Esophagus muscularis mucosa (tissue), 4 donors: ENCODE results near the gene PHACTR3. TPM values are rescaled to one million over a fixed set of nuclear protein-coding genes. Genes with fewer than 3 reads are reported as not detected.

Experiments used
- DNase-seq: peaks from one replicate; pipeline ENCODE4 v3.0.0-alpha.2; 2017; ENCODE audit errors: extremely low spot score
- H3K27ac ChIP-seq, 4 donors: fragments of 200-600 bp; sonication (generic); replicated peaks in 1 of 4; 1 replicate in 3 of 4; 2 replicates in 1 of 4; pipeline ENCODE4 v1.5.1; 2016 to 2019; ENCODE audit warnings: mild to moderate bottlenecking in 1 of 4
- H3K27me3 ChIP-seq, 4 donors: fragments of 200-600 bp; sonication (generic); one replicate each; pipeline versions ENCODE4 v1.5.1 to v1.6.0; 2016 to 2019
- H3K36me3 ChIP-seq, 4 donors: fragments of 200-600 bp; sonication (generic); one replicate each; pipeline ENCODE4 v1.5.1; 2016 to 2019
- H3K4me1 ChIP-seq, 4 donors: fragments of 200-600 bp; sonication (generic); one replicate each; pipeline ENCODE4 v1.5.1; 2016 to 2019
- H3K4me3 ChIP-seq, 4 donors: fragments of 200-600 bp; sonication (generic); 1 replicate in 2 of 4; 2 replicates in 2 of 4; pipeline ENCODE4 v1.5.1; 2016 to 2019; ENCODE audit warnings: mild to moderate bottlenecking in 4 of 4, moderate library complexity in 1 of 4
- H3K9me3 ChIP-seq, 4 donors: fragments of 200-600 bp; sonication (generic); 1 replicate in 3 of 4; 2 replicates in 1 of 4; pipeline ENCODE4 v1.5.1; 2016 to 2019
- EP300 ChIP-seq: sonication (generic); formaldehyde crosslinking; IDR thresholded peaks from one replicate; pipeline ENCODE4 v1.6.1; 2017; ENCODE audit warnings: antibody characterized with exemption
- POLR2A ChIP-seq: fragments of 450-650 bp; IDR thresholded peaks from one replicate; pipeline ENCODE4 v1.6.1; 2017; ENCODE audit warnings: antibody characterized with exemption, moderate library complexity, mild to moderate bottlenecking, low read depth
- POLR2AphosphoS5 ChIP-seq, 2 donors: sonication (generic); formaldehyde crosslinking; IDR thresholded peaks; one replicate each; pipeline ENCODE4 v1.6.1; 2017; ENCODE audit warnings: antibody characterized with exemption in 2 of 2
- WGBS: methylation state at CpG from one replicate; pipeline ENCODE4 v1.1.5; 2018; 5-methylcytosine and 5-hydroxymethylcytosine counted together
- intact Hi-C: fragments of 100-400 bp; cut with DNase I; formaldehyde crosslinking; loops from one replicate; pipeline ENCODE4 v1.15.1; 2023
- total RNA-seq, 4 donors: library from RNA; depleted of rRNA; stranded (reverse); fragments of >200 nt; gene quantifications; one replicate each; pipeline versions ENCODE4 v1.1.0 to v1.2.1, GENCODE V29; 2016
- TF ChIP-seq, protein P1 (sequence below), 3 experiments: fragments of 200-600 bp in 2 of 3; fragments of 450-650 bp in 1 of 3; sonication (generic) in 2 of 3; IDR thresholded peaks; one replicate each; pipeline ENCODE4 v1.5.1; 2017 to 2019; ENCODE audit warnings: antibody characterized with exemption in 3 of 3, mild to moderate bottlenecking in 2 of 3, moderate library complexity in 1 of 3

Gene PHACTR3
- total RNA-seq, 4 donors from 2014 or later, result 0.17 to 0.86 (median 0.56) TPM

- 88% methylated on average over 15 of the region's 23 CpGs for WGBS
- H3K27ac ChIP-seq, result no peak overlapping the region
- intact Hi-C loops, result no loop called here
- peaks cover 0 to 15% (median 0%) of the 10 kb centered on the region in 4 donors for H3K27me3 ChIP-seq
- TF ChIP-seq, protein P1, sequence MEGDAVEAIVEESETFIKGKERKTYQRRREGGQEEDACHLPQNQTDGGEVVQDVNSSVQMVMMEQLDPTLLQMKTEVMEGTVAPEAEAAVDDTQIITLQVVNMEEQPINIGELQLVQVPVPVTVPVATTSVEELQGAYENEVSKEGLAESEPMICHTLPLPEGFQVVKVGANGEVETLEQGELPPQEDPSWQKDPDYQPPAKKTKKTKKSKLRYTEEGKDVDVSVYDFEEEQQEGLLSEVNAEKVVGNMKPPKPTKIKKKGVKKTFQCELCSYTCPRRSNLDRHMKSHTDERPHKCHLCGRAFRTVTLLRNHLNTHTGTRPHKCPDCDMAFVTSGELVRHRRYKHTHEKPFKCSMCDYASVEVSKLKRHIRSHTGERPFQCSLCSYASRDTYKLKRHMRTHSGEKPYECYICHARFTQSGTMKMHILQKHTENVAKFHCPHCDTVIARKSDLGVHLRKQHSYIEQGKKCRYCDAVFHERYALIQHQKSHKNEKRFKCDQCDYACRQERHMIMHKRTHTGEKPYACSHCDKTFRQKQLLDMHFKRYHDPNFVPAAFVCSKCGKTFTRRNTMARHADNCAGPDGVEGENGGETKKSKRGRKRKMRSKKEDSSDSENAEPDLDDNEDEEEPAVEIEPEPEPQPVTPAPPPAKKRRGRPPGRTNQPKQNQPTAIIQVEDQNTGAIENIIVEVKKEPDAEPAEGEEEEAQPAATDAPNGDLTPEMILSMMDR (IDR thresholded peaks at IDR 0.05), result no peak
- no peak for TF ChIP-seq EP300
- no peak for TF ChIP-seq POLR2AphosphoS5 (IDR thresholded peaks at IDR 0.05)
- TF ChIP-seq POLR2A, result no peak
- no peak overlapping the region for H3K4me3 ChIP-seq
- no peaks in the 10 kb centered on the region for H3K36me3 ChIP-seq
- no peaks in the 10 kb centered on the region for H3K9me3 ChIP-seq
- H3K4me1 ChIP-seq, result peaks cover 0 to 9% (median 7%) of the 10 kb centered on the region in 4 donors
- peak; percentile 87 for DNase-seq
These were observed 170.8 kb downstream of the PHACTR3 start for GRCh38 chr20:59774921-59775686.

DNA sequence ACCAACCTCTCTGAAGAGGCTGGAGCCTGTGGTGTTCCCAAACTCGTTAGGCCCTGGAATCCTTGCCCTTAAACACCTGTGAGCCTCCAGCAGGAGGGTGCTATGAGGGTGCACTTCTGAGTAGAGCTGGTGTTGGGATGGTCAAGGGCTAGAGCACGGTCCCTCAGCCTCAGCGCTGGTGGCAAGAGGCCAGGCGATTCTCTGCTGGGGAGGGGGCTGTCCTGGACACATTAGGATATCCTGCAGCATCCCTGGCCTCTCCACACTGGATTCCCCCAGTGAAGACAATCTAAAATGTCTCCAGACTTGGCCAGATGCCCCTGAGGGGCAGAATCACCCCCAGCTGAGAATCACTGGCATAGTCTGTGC is 171.3 kb downstream of the PHACTR3 start:
- H3K4me3 ChIP-seq, result no peak overlapping the region
- intact Hi-C loops, result no loop called here
- H3K27ac ChIP-seq, result no peak overlapping the region
- no CpG with 5 or more reads among the region's 4 CpGs for WGBS
- no peak for DNase-seq
- no peaks in the 10 kb centered on the region for H3K36me3 ChIP-seq
- TF ChIP-seq POLR2A (no peak), EP300 (no peak), POLR2AphosphoS5 (IDR thresholded peaks at IDR 0.05) (no peak)
- TF ChIP-seq, protein P1 (IDR thresholded peaks at IDR 0.05), result no peak
- H3K27me3 ChIP-seq, result peaks cover 0 to 15% (median 0%) of the 10 kb centered on the region in 4 donors
- H3K9me3 ChIP-seq, result no peaks in the 10 kb centered on the region
- peaks cover 0 to 9% (median 7%) of the 10 kb centered on the region in 4 donors for H3K4me1 ChIP-seq

DNA sequence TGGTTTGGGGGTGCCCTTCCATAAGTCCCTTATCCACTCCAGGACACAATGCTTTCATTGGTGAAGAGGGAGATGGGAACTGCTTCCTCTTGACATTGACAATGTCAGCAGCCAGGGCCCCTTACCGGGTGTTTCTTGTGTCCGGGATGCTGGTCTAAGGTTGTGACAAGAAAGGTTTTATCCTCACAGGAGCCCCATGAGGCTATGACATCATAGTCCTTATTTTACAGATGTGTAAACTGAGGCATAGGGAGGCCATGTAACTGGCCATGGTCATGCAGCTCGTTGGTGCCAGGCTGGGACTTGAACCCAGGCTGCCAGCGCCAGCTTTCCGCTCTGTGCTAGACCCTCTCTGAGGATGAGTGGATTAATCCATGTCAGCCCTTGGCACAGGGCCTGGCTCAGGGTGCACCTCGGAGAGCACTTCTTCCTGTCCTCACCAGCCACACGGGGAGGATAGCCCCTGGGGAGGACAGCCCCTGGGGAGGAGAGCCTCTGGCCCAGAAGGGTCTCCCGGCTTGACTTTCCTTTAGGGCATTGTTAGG is 171.8 kb downstream of the PHACTR3 start:
- peak; percentile 80 for DNase-seq
- no peaks in the 10 kb centered on the region for H3K36me3 ChIP-seq
- TF ChIP-seq EP300 (no peak), POLR2AphosphoS5 (IDR thresholded peaks at IDR 0.05) (no peak), POLR2A (no peak)
- TF ChIP-seq, protein P1 (IDR thresholded peaks at IDR 0.05), result no peak
- intact Hi-C loops, result no loop called here
- 70% methylated on average over 6 of the region's 8 CpGs for WGBS
- peaks cover 0 to 6% (median 5%) of the 10 kb centered on the region in 4 donors for H3K4me1 ChIP-seq
- no peak overlapping the region for H3K27ac ChIP-seq
- no peaks in the 10 kb centered on the region for H3K9me3 ChIP-seq
- H3K4me3 ChIP-seq, result no peak overlapping the region
- H3K27me3 ChIP-seq, result peaks cover 0 to 15% (median 0%) of the 10 kb centered on the region in 4 donors

GRCh38 chr20:59776626-59777330 is 172.4 kb downstream of the PHACTR3 start:
- H3K4me1 ChIP-seq, result no peaks in the 10 kb centered on the region
- DNase-seq, result peak; percentile 80
- no peak overlapping the region for H3K27ac ChIP-seq
- WGBS, result 93% methylated on average over 12 of the region's 13 CpGs
- no peaks in the 10 kb centered on the region for H3K9me3 ChIP-seq
- peaks cover 0 to 15% (median 0%) of the 10 kb centered on the region in 4 donors for H3K27me3 ChIP-seq
- H3K36me3 ChIP-seq, result no peaks in the 10 kb centered on the region
- intact Hi-C loops, result no loop called here
- TF ChIP-seq POLR2AphosphoS5 (IDR thresholded peaks at IDR 0.05) (no peak), EP300 (no peak), POLR2A (no peak)
- TF ChIP-seq, protein P1 (IDR thresholded peaks at IDR 0.05), result no peak
- no peak overlapping the region for H3K4me3 ChIP-seq
